HepG2 (cell line): ENCODE measurements around the gene VAC14. TPM values are rescaled to one million over a fixed set of nuclear protein-coding genes. Genes with fewer than 3 reads are reported as not detected.

Experiments used
- BCL6 ChIP-seq: IDR thresholded peaks from 2 replicates; pipeline ENCODE4 v1.6.1; 2016; ENCODE audit warnings: missing genetic modification reagents, missing compliant biosample characterization
- DR1 ChIP-seq: sonication (generic); formaldehyde crosslinking; IDR thresholded peaks from 2 replicates; pipeline ENCODE4 v1.8.0; 2021; ENCODE audit warnings: mild to moderate bottlenecking, missing genetic modification reagents, inconsistent platforms
- FLYWCH1 ChIP-seq: sonication (generic); formaldehyde crosslinking; IDR thresholded peaks from 2 replicates; pipeline ENCODE4 v1.8.1; 2023; ENCODE audit warnings: mild to moderate bottlenecking, missing genetic modification reagents
- HDAC6 ChIP-seq: fragments of 200-600 bp; sonication (generic); IDR thresholded peaks from 2 replicates; pipeline ENCODE4 v1.7.0; 2017; ENCODE audit warnings: mild to moderate bottlenecking, antibody characterized with exemption, low read length, low read depth
- HNF4A ChIP-seq: sonication (generic); formaldehyde crosslinking; IDR thresholded peaks from 2 replicates; pipeline ENCODE4 v1.4.0; 2020; ENCODE audit warnings: missing genetic modification reagents
- KDM4B ChIP-seq: sonication (generic); formaldehyde crosslinking; IDR thresholded peaks from 2 replicates; pipeline ENCODE4 v1.4.0; 2020; ENCODE audit warnings: missing genetic modification reagents
- KDM5A ChIP-seq: fragments of 200-600 bp; sonication (generic); IDR thresholded peaks from 2 replicates; pipeline ENCODE4 v1.7.0; 2018; ENCODE audit warnings: antibody characterized with exemption, mild to moderate bottlenecking, low read length, borderline replicate concordance
- MZF1 ChIP-seq: sonication (generic); formaldehyde crosslinking; IDR thresholded peaks from 2 replicates; pipeline ENCODE4 v1.8.1; 2023; ENCODE audit warnings: mild to moderate bottlenecking, missing genetic modification reagents, borderline replicate concordance
- PRPF4 ChIP-seq: fragments of 200-400 bp; formaldehyde crosslinking; IDR thresholded peaks from 2 replicates; pipeline ENCODE4 v1.6.1; 2016; ENCODE audit warnings: low read length, low read depth; ENCODE audit not compliant: poor library complexity, severe bottlenecking
- SAFB2 ChIP-seq: sonication (generic); formaldehyde crosslinking; IDR thresholded peaks from 2 replicates; pipeline ENCODE4 v1.5.1; 2020; ENCODE audit warnings: missing genetic modification reagents, low read depth, mild to moderate bottlenecking, borderline replicate concordance
- STAT5B ChIP-seq: sonication (generic); formaldehyde crosslinking; IDR thresholded peaks from 2 replicates; pipeline ENCODE4 v1.4.0; 2020; ENCODE audit warnings: missing genetic modification reagents
- TBL1XR1 ChIP-seq: fragments of 150-350 bp; IDR thresholded peaks from 2 replicates; pipeline ENCODE4 v1.6.1; 2014; ENCODE audit warnings: borderline replicate concordance, low read length; ENCODE audit not compliant: partially characterized antibody
- YY1 ChIP-seq: IDR thresholded peaks from 2 replicates; pipeline ENCODE4 v1.6.1; 2011; ENCODE audit warnings: low read length, low read depth, moderate library complexity, mild to moderate bottlenecking; ENCODE audit not compliant: insufficient read depth, insufficient replicate concordance
- ZBTB33 ChIP-seq: sonication (generic); formaldehyde crosslinking; IDR thresholded peaks from 2 replicates; pipeline ENCODE4 v1.4.0; 2020; ENCODE audit warnings: missing genetic modification reagents
- ZNF547 ChIP-seq: sonication (generic); formaldehyde crosslinking; IDR thresholded peaks from 2 replicates; pipeline ENCODE4 v1.5.1; 2020; ENCODE audit warnings: mild to moderate bottlenecking, missing genetic modification reagents
- ZNF556 ChIP-seq: sonication (generic); formaldehyde crosslinking; IDR thresholded peaks from 2 replicates; pipeline ENCODE4 v1.4.0; 2020; ENCODE audit warnings: mild to moderate bottlenecking, missing genetic modification reagents, borderline replicate concordance
- ZNF567 ChIP-seq: sonication (generic); formaldehyde crosslinking; IDR thresholded peaks from 2 replicates; pipeline ENCODE4 v1.8.1; 2023; ENCODE audit warnings: mild to moderate bottlenecking, missing genetic modification reagents, borderline replicate concordance
- ZNF672 ChIP-seq: sonication (generic); formaldehyde crosslinking; IDR thresholded peaks from 2 replicates; pipeline ENCODE4 v1.8.1; 2022; ENCODE audit warnings: missing genetic modification reagents
- polyA plus RNA-seq, 8 experiments: library from polyadenylated mRNA; depleted of rRNA in 3 of 8; stranded (reverse) in 7 of 8; unstranded in 1 of 8; fragments of >200 nt; fragmentation: Illumina TruSeq in 4 of 8; extraction: Trizol in 4 of 8; gene quantifications; 2 replicates each; pipeline versions ENCODE4 v1.2.1 to v1.2.3, GENCODE V29; 2011 to 2016; ENCODE audit warnings: low read depth in 4 of 8, missing spikeins in 1 of 8, mixed read lengths in 1 of 8; ENCODE audit not compliant: insufficient read depth in 1 of 8
- total RNA-seq, 5 experiments: library from RNA; depleted of rRNA; stranded (reverse); fragments of >200 nt; fragmentation: Illumina TruSeq; extraction: Trizol; gene quantifications; 2 replicates each; pipeline ENCODE4 v1.2.3, GENCODE V29; 2016; ENCODE audit warnings: low read depth in 1 of 5
- TF ChIP-seq, protein P1 (sequence below): sonication (generic); formaldehyde crosslinking; IDR thresholded peaks from 2 replicates; pipeline ENCODE4 v1.4.0; 2020; ENCODE audit warnings: low read depth, missing genetic modification reagents
- TF ChIP-seq, protein P2 (sequence below): sonication (generic); formaldehyde crosslinking; IDR thresholded peaks from 2 replicates; pipeline ENCODE4 v1.4.0; 2020; ENCODE audit warnings: mild to moderate bottlenecking, low read depth, missing genetic modification reagents
- TF ChIP-seq, protein P3 (sequence below): sonication (generic); formaldehyde crosslinking; IDR thresholded peaks from 2 replicates; pipeline ENCODE4 v1.4.0; 2020; ENCODE audit warnings: mild to moderate bottlenecking, missing genetic modification reagents

Gene VAC14
- total and polyA plus RNA-seq, 2 of the 13 experiments (the other 11 are each of a cell fraction or from before 2014, with no cell fraction given), result 23.5 to 24.6 TPM

DNA sequence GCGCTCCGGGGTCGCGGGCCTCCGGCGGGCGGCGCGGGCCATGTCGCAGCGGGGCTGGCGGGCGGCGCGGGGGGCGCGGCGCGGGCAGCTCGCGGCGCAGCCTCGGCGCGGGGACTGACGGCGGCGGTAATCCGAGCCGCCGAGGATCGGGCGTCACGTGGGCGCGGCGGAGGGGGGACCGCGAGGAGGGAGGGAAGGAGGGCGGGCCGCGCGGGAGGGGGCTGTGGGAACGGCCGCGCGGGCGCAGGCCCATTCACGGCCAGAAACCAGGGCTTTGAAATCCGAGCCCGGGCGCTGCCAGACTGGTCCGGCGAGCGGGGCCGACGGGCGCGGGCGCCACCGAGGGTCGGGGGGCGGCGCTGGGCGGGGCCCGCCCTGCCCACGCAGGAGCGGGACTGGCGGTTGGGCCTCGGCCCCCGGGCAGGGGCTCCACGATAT is 115.0 kb downstream of the VAC14 start, which contains the start of gene MTSS2 (continued):
- TF ChIP-seq SAFB2 (CRISPR knock-in tag) (no peak), TBL1XR1 (no peak), ZNF556 (CRISPR knock-in tag) (peak; percentile 59; the same call in 1 of the 2 replicates), MZF1 (no peak), ZNF672 (CRISPR knock-in tag) (no peak), PRPF4 (no peak), DR1 (CRISPR knock-in tag) (peak; percentile 21; the same call in 1 of the 2 replicates), STAT5B (no peak), HDAC6 (no peak), YY1 (peak; percentile 48), ZNF547 (CRISPR knock-in tag) (no peak), KDM4B (CRISPR knock-in tag) (no peak), FLYWCH1 (CRISPR knock-in tag) (no peak), HNF4A (CRISPR knock-in tag) (no peak), ZNF567 (CRISPR knock-in tag) (0 out of 2 replicates have a peak, but pooled peaks have one; percentile 2), BCL6 (CRISPR knock-in tag) (no peak), ZBTB33 (no peak), KDM5A (no peak)
- TF ChIP-seq, protein P1, sequence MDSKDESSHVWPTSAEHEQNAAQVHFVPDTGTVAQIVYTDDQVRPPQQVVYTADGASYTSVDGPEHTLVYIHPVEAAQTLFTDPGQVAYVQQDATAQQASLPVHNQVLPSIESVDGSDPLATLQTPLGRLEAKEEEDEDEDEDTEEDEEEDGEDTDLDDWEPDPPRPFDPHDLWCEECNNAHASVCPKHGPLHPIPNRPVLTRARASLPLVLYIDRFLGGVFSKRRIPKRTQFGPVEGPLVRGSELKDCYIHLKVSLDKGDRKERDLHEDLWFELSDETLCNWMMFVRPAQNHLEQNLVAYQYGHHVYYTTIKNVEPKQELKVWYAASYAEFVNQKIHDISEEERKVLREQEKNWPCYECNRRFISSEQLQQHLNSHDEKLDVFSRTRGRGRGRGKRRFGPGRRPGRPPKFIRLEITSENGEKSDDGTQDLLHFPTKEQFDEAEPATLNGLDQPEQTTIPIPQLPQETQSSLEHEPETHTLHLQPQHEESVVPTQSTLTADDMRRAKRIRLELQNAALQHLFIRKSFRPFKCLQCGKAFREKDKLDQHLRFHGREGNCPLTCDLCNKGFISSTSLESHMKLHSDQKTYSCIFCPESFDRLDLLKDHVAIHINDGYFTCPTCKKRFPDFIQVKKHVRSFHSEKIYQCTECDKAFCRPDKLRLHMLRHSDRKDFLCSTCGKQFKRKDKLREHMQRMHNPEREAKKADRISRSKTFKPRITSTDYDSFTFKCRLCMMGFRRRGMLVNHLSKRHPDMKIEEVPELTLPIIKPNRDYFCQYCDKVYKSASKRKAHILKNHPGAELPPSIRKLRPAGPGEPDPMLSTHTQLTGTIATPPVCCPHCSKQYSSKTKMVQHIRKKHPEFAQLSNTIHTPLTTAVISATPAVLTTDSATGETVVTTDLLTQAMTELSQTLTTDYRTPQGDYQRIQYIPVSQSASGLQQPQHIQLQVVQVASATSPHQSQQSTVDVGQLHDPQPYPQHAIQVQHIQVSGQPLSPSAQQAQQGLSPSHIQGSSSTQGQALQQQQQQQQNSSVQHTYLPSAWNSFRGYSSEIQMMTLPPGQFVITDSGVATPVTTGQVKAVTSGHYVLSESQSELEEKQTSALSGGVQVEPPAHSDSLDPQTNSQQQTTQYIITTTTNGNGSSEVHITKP (CRISPR knock-in tag), result no peak
- TF ChIP-seq, protein P2, sequence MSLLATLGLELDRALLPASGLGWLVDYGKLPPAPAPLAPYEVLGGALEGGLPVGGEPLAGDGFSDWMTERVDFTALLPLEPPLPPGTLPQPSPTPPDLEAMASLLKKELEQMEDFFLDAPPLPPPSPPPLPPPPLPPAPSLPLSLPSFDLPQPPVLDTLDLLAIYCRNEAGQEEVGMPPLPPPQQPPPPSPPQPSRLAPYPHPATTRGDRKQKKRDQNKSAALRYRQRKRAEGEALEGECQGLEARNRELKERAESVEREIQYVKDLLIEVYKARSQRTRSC (CRISPR knock-in tag), result no peak
- TF ChIP-seq, protein P3, sequence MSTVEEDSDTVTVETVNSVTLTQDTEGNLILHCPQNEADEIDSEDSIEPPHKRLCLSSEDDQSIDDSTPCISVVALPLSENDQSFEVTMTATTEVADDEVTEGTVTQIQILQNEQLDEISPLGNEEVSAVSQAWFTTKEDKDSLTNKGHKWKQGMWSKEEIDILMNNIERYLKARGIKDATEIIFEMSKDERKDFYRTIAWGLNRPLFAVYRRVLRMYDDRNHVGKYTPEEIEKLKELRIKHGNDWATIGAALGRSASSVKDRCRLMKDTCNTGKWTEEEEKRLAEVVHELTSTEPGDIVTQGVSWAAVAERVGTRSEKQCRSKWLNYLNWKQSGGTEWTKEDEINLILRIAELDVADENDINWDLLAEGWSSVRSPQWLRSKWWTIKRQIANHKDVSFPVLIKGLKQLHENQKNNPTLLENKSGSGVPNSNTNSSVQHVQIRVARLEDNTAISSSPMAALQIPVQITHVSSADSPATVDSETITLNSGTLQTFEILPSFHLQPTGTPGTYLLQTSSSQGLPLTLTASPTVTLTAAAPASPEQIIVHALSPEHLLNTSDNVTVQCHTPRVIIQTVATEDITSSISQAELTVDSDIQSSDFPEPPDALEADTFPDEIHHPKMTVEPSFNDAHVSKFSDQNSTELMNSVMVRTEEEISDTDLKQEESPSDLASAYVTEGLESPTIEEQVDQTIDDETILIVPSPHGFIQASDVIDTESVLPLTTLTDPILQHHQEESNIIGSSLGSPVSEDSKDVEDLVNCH, result no peak
